ENCODE results near the gene ZFR2. TPM values are rescaled to one million over a fixed set of nuclear protein-coding genes. Genes with fewer than 3 reads are reported as not detected.

Gene ZFR2
- total and polyA plus RNA-seq, 10 donors: 0.11 to 0.92 (median 0.33) TPM; not detected in 3

DNA sequence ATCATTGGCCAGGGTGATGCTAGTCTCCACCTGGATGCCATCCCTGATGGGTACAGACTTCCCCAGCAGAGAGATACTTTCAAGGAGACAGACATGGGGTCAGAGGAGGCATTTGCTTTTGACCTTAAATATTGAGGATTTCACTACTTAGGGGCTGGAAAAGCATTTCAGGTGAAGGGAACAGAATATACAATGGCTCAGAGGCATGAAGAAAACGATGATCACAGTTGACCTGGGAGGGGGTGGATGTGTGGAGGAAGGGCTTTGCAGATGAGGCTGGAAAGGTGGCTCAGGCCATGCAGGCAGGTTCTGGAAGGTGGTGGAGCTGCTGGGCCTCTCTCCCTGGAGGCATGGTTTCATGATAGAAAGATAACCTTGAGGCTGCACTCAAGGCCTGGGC, 86.5 kb downstream of the ZFR2 start:
- Histone ChIP-seq H3K4me3 (no peak overlapping the region), H3K9me3 (peaks cover 6 to 32% (median 25%) of the 10 kb centered on the region in 8 donors), H3K27ac (no peak overlapping the region), H3K27me3 (replicated peaks in 1 of 7) (peaks cover 0 to 57% (median 23%) of the 10 kb centered on the region in 7 donors), H3K4me1 (peaks cover 4 to 30% (median 20%) of the 10 kb centered on the region in 6 donors), H3K36me3 (peaks cover 0 to 29% (median 0%) of the 10 kb centered on the region in 6 donors)
- DNase-seq: no peak
- 90 to 100% (median 93%) methylated on average over 1 of the region's 1 CpG for WGBS, 5 donors
- intact Hi-C loops (cut with DNase I; ENCODE audit: low total_unique reads): no loop called here
- TF ChIP-seq CTCF (IDR thresholded peaks at IDR 0.05 in 8 of 11, conservative IDR thresholded peaks at IDR 0.05 in 3 of 11) (no peak), POLR2AphosphoS5 (IDR thresholded peaks at IDR 0.05) (no peak)

GRCh38 chr19:3781603-3782002, 87.2 kb downstream of the ZFR2 start:
- peaks cover 4 to 26% (median 19%) of the 10 kb centered on the region in 6 donors for H3K4me1 ChIP-seq
- 95 to 100% (median 98%) methylated on average over 2 of the region's 2 CpGs for WGBS, 5 donors
- H3K27ac ChIP-seq: no peak overlapping the region
- peaks cover 6 to 32% (median 25%) of the 10 kb centered on the region in 8 donors for H3K9me3 ChIP-seq
- intact Hi-C loops (cut with DNase I; ENCODE audit: low total_unique reads): no loop called here
- peaks cover 0 to 29% (median 0%) of the 10 kb centered on the region in 6 donors for H3K36me3 ChIP-seq
- TF ChIP-seq POLR2A (IDR thresholded peaks at IDR 0.05) (no peak), CTCF (IDR thresholded peaks at IDR 0.05 in 8 of 11, conservative IDR thresholded peaks at IDR 0.05 in 3 of 11) (no peak), POLR2AphosphoS5 (IDR thresholded peaks at IDR 0.05) (no peak)
- no peak overlapping the region for H3K4me3 ChIP-seq
- peaks cover 0 to 53% (median 23%) of the 10 kb centered on the region in 7 donors for H3K27me3 ChIP-seq (replicated peaks in 1 of 7)
- DNase-seq: no peak

- Histone ChIP-seq H3K27ac (no peak overlapping the region), H3K27me3 (replicated peaks in 1 of 7) (peaks cover 0 to 46% (median 20%) of the 10 kb centered on the region in 7 donors), H3K4me1 (peaks cover 4 to 20% (median 15%) of the 10 kb centered on the region in 6 donors), H3K4me3 (no peak overlapping the region), H3K9me3 (peaks cover 6 to 32% (median 25%) of the 10 kb centered on the region in 8 donors), H3K36me3 (peaks cover 0 to 29% (median 0%) of the 10 kb centered on the region in 6 donors)
- intact Hi-C loops (cut with DNase I; ENCODE audit: low total_unique reads): no loop called here
- WGBS, 5 donors: 90 to 95% (median 93%) methylated on average over 9 of the region's 9 CpGs
- TF ChIP-seq CTCF (IDR thresholded peaks at IDR 0.05 in 8 of 11, conservative IDR thresholded peaks at IDR 0.05 in 3 of 11) (no peak), POLR2AphosphoS5 (IDR thresholded peaks at IDR 0.05) (no peak), POLR2A (IDR thresholded peaks at IDR 0.05) (no peak)
- DNase-seq: no peak
Observed at GRCh38 chr19:3780786-3781304, 88.0 kb downstream of the ZFR2 start.

- no peak for TF ChIP-seq POLR2A (IDR thresholded peaks at IDR 0.05)
- peak in 1 of 3 donors; percentile 18 for TF ChIP-seq POLR2AphosphoS5 (IDR thresholded peaks at IDR 0.05)
- Histone ChIP-seq H3K36me3 (peaks cover 0 to 28% (median 0%) of the 10 kb centered on the region in 6 donors), H3K4me1 (peaks cover 0 to 3% (median 0%) of the 10 kb centered on the region in 6 donors), H3K27ac (no peak overlapping the region), H3K27me3 (replicated peaks in 1 of 7) (peaks cover 0 to 28% (median 6%) of the 10 kb centered on the region in 7 donors), H3K4me3 (no peak overlapping the region), H3K9me3 (peaks cover 6 to 32% (median 25%) of the 10 kb centered on the region in 8 donors)
- intact Hi-C loops (cut with DNase I; ENCODE audit: low total_unique reads): loop anchor here (10.0 kb wide), 1 partner anchor 46 kb away; no protein-coding TSS in a partner anchor
- WGBS, 5 donors: 79 to 92% (median 81%) methylated on average over 23 to 44 of the region's 44 CpGs
- DNase-seq: no peak
Observed at GRCh38 chr19:3778899-3779723, 89.7 kb downstream of the ZFR2 start.

Measured in spleen (tissue), 11 donors.